ENCODE data around the gene RASD1. TPM values are rescaled to one million over a fixed set of nuclear protein-coding genes. Genes with fewer than 3 reads are reported as not detected.

RASD1 gene
- total and polyA plus RNA-seq, 2 of the 4 experiments (the other 2 are of a cell fraction) = 0.54 to 1.8 TPM

DNA sequence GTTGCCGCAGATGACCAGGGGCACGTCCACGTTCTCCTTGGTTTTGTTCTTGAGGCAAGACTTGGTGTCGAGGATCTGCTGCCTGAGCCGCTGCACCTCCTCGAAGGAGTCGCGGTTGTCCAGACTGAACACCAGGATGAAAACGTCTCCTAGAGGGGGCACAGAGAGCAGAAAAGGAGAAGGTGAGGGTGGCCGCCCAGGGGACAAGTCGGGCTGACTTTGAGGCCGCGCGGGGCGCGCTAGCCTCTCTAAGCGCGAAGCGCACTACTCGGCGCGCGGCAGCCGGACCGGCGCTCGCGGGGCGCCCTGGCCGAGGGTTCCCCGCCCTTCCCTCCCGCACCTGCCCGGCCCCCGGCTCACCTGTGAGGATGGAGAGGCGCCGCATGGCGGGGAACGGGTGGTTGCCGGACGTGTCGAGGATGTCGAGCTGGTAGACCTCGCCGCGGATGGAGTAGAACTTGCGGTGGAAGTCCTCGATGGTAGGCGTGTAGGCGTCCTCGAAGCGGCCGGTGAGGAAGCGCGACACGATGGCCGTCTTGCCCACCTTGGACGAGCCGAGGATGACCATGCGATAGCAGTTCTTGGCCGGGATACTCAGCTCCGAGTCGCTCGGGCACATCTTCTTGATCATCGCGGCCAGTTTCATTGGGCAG is 533 bp downstream of the RASD1 start:
- Histone ChIP-seq H4K91ac (ENCODE audit: insufficient read depth, low read depth, low read length) (no peak overlapping the region), H2BK15ac (ENCODE audit: low read depth, low read length) (no peak overlapping the region), H3K27me3 (ENCODE audit: control insufficient read depth, insufficient read depth, low read length) (peaks cover 3% of the 10 kb centered on the region; the same call in 1 of the 2 replicates), H4K5ac (ENCODE audit: low read depth, low read length) (peak overlapping the region; percentile 9; the same call in 1 of the 2 replicates), H3K9me3 (ENCODE audit: control insufficient read depth, insufficient read depth, low read length) (no peaks in the 10 kb centered on the region; the same call in 1 of the 2 replicates), H3K9ac (ENCODE audit: low read depth, low read length) (peak overlapping the region; percentile 55), H3K18ac (ENCODE audit: low read depth, low read length) (no peak overlapping the region), H3K4me3 (ENCODE audit: insufficient read depth, low read depth, low read length) (peak overlapping the region; percentile 52), H2BK5ac (ENCODE audit: low read depth, low read length, poor library complexity, severe bottlenecking) (no peak overlapping the region), H3K36me3 (ENCODE audit: control insufficient read depth, insufficient read depth, low read length) (peaks cover 17% of the 10 kb centered on the region; the same call in 1 of the 2 replicates), H2BK120ac (ENCODE audit: low read depth, low read length) (no peak overlapping the region), H2AK5ac (ENCODE audit: low read depth, low read length) (peak overlapping the region; percentile 88), H3K4me1 (ENCODE audit: control insufficient read depth, insufficient read depth, low read length) (peaks cover 7% of the 10 kb centered on the region; the same call in 1 of the 2 replicates), H3K14ac (replicated peaks; ENCODE audit: low read depth, low read length) (peak overlapping the region; percentile 63; the same call in 1 of the 2 replicates), H4K20me1 (ENCODE audit: insufficient read depth, low read length) (peaks cover 7% of the 10 kb centered on the region; the same call in 1 of the 2 replicates), H3K9me1 (ENCODE audit: insufficient read depth, low read length) (no peaks in the 10 kb centered on the region), H3K23ac (ENCODE audit: low read depth, low read length) (peak overlapping the region; percentile 97), H3K79me1 (ENCODE audit: low read depth in 1 of 2, low read length in 2 of 2) (peaks cover 7 to 10% of the 10 kb centered on the region in 2 experiments; a peak in 2 of 4 replicates), H3K4me2 (ENCODE audit: low read depth, low read length) (peak overlapping the region; percentile 84), H2AK9ac (replicated peaks; ENCODE audit: low read depth, low read length, poor library complexity) (peak overlapping the region; percentile 92), H3K4ac (ENCODE audit: low read depth, low read length) (peak overlapping the region; percentile 2; the same call in 1 of the 2 replicates), H2AFZ (replicated peaks; ENCODE audit: low read length, poor library complexity) (peak overlapping the region; percentile 93), H3K27ac (ENCODE audit: insufficient read depth, low read length) (no peak overlapping the region; the same call in 1 of the 2 replicates), H4K8ac (ENCODE audit: low read depth in 2 of 2, low read length in 2 of 2) (peak overlapping the region; percentile 27 to 61; a peak in 3 of 4 replicates), H3K56ac (ENCODE audit: extremely low read depth, insufficient read depth, low read length) (no peak overlapping the region), H2BK20ac (ENCODE audit: low read depth, low read length) (peak overlapping the region; percentile 38; the same call in 1 of the 2 replicates)
- POLR2A ChIA-PET (ENCODE audit: unreplicated experiment) = interaction anchor here (1.0 kb wide), 1 partner anchor 16 kb away, joined by 4 read pairs; no protein-coding TSS in a partner anchor
- peak; percentile 4 for DNase-seq
- dilution Hi-C loops (cut with HindIII; ENCODE audit: low sequenced_read_pairs, unreplicated experiment) = no loop called here
- TF ChIP-seq ELK1 (IDR thresholded peaks at IDR 0.05; ENCODE audit: borderline replicate concordance, low read depth, low read length) (no peak), USF2 (IDR thresholded peaks at IDR 0.05; ENCODE audit: low read depth, low read length) (no peak; the same call in 1 of the 2 replicates), NFE2L2 (IDR thresholded peaks at IDR 0.05; ENCODE audit: low read depth, low read length) (no peak), FOS (IDR thresholded peaks at IDR 0.05; ENCODE audit: low read depth, low read length) (no peak)
- WGBS, 2 experiments (ENCODE audit: extremely low coverage in 2 of 2, insufficient read length in 1 of 2) = 7% methylated on average over 24 of the region's 65 CpGs; no CpG with 5 or more reads in 1 of the 2 experiments
- in situ Hi-C loops (cut with MboI; ENCODE audit: low sequenced_read_pairs) = loop anchor here (5.0 kb wide), 2 partner anchors 138 to 147 kb away; no protein-coding TSS in a partner anchor
- BruUV-seq (replicated peaks) = no TSS peak
- ATAC-seq (ENCODE audit: low read depth) = no peak
- intact Hi-C loops (cut with micrococcal nuclease) = loop anchor here (1.0 to 5.0 kb wide), 2 partner anchors 117 to 139 kb away; no protein-coding TSS in a partner anchor
- CTCF ChIA-PET = interaction anchor here (0.6 to 2.1 kb wide), 10 partner anchors 56 to 153 kb away, joined by 3 to 13 read pairs (median 3); no protein-coding TSS in a partner anchor
